ENCODE results near the gene PRKACB. TPM values are rescaled to one million over a fixed set of nuclear protein-coding genes. Genes with fewer than 3 reads are reported as not detected.

Gene PRKACB
- 135 TPM for total RNA-seq (2021; ENCODE audit: unreplicated experiment)
- 16.6 and 32.8 TPM in 2 replicates for polyA plus RNA-seq (2012)
- percentile 95 among the genes with signal in this experiment for Bru-seq, nascent RNA
- BruChase-seq, experiment 1, labeled RNA remaining after a 6-hour chase: percentile 92 among the genes with signal in this experiment
- percentile 91 among the genes with signal in this experiment for BruChase-seq, experiment 2, labeled RNA remaining after a 2-hour chase
- long read RNA-seq, full-length matches to known transcripts: 86 of 219 reads
- long read RNA-seq, partial matches to known transcripts: 9 of 219 reads
- long read RNA-seq, other reads (novel, unspliced or antisense): 124 of 219 reads

- peaks cover 0 to 1% of the 10 kb centered on the region in 2 experiments; a peak in 1 of 4 replicates for H3K9me3 ChIP-seq (ENCODE audit: control insufficient read depth in 1 of 2, insufficient read depth in 1 of 2, low read depth in 1 of 2, low read length in 2 of 2)
- BruUV-seq (replicated peaks): no TSS peak
- intact Hi-C loops (cut with micrococcal nuclease): loop anchor here (5.0 kb wide), 6 partner anchors 108 to 793 kb away; partner anchors contain the start of genes GNG5, SAMD13 and SPATA1
Observed at GRCh38 chr1:84143796-84144565, at the start of gene PRKACB. PRKACB (plus strand) TSS chr1:84144271; CDS start chr1:84144362, 91 bp downstream.

More at GRCh38 chr1:84143796-84144565, at the start of gene PRKACB:
- H3K27ac ChIP-seq (ENCODE audit: low read depth, low read length): peak within 1 kb of the TSS; percentile 89
- TF ChIP-seq RAD21 (IDR thresholded peaks at IDR 0.05; ENCODE audit: low read depth): peak; percentile 27; the same call in 1 of the 2 replicates
- TF ChIP-seq SRF (IDR thresholded peaks at IDR 0.05; ENCODE audit: low read depth): no peak
- peak; percentile 31; the same call in 1 of the 2 replicates for TF ChIP-seq ELF1 (IDR thresholded peaks at IDR 0.05; ENCODE audit: borderline replicate concordance, low read depth)
- no peak for TF ChIP-seq REST (IDR thresholded peaks at IDR 0.05; ENCODE audit: low read depth)
- peak; percentile 22; the same call in 1 of the 2 replicates for TF ChIP-seq EGR1 (IDR thresholded peaks at IDR 0.05; ENCODE audit: low read depth)
- peak; percentile 10; the same call in 1 of the 2 replicates for TF ChIP-seq FOSL1 (IDR thresholded peaks at IDR 0.05; ENCODE audit: low read depth)
- peak; percentile 39 for TF ChIP-seq SP1 (IDR thresholded peaks at IDR 0.05; ENCODE audit: low read depth)
- TF ChIP-seq ZNF274 (IDR thresholded peaks at IDR 0.05; ENCODE audit: low read depth, low read length): no peak
- TF ChIP-seq POLR2AphosphoS5 (IDR thresholded peaks at IDR 0.05; ENCODE audit: low read depth, low read length): peak; percentile 49; the same call in 1 of the 2 replicates
- TF ChIP-seq CTCF (IDR thresholded peaks at IDR 0.05 in 2 of 3, conservative IDR thresholded peaks at IDR 0.05 in 1 of 3; ENCODE audit: borderline replicate concordance in 1 of 3, insufficient read depth in 1 of 3, low read depth in 2 of 3, low read length in 2 of 3): no peak
- no peak for TF ChIP-seq EZH2 (IDR thresholded peaks at IDR 0.05)
- TF ChIP-seq, protein P1, sequence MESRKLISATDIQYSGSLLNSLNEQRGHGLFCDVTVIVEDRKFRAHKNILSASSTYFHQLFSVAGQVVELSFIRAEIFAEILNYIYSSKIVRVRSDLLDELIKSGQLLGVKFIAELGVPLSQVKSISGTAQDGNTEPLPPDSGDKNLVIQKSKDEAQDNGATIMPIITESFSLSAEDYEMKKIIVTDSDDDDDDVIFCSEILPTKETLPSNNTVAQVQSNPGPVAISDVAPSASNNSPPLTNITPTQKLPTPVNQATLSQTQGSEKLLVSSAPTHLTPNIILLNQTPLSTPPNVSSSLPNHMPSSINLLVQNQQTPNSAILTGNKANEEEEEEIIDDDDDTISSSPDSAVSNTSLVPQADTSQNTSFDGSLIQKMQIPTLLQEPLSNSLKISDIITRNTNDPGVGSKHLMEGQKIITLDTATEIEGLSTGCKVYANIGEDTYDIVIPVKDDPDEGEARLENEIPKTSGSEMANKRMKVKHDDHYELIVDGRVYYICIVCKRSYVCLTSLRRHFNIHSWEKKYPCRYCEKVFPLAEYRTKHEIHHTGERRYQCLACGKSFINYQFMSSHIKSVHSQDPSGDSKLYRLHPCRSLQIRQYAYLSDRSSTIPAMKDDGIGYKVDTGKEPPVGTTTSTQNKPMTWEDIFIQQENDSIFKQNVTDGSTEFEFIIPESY (IDR thresholded peaks at IDR 0.05; ENCODE audit: extremely low read depth, insufficient replicate concordance, low read length): no peak
- peak; percentile 54; the same call in 1 of the 2 replicates for TF ChIP-seq JUND (IDR thresholded peaks at IDR 0.05)
- no peak for TF ChIP-seq CEBPB (IDR thresholded peaks at IDR 0.05; ENCODE audit: low read depth)
- TF ChIP-seq MAX (IDR thresholded peaks at IDR 0.05): 0 out of 2 replicates have a peak, but pooled peaks have one; percentile 32
- no peak for DNase-seq (ENCODE audit: low read depth, low spot score)
- no peaks in the 10 kb centered on the region for H4K20me1 ChIP-seq (ENCODE audit: insufficient read depth)
- peaks cover 75 to 82% of the 10 kb centered on the region in 2 experiments for H3K4me1 ChIP-seq (ENCODE audit: control insufficient read depth in 1 of 2, insufficient read depth in 2 of 2, low read length in 2 of 2)
- peak within 1 kb of the TSS; percentile 64 for H3K4me2 ChIP-seq (ENCODE audit: low read length)
- peaks cover 30% of the 10 kb centered on the region for H3K79me2 ChIP-seq (ENCODE audit: insufficient read depth, low read length)
- ChIA-PET CTCF (interaction anchor here (0.8 to 2.3 kb wide), 12 partner anchors 17 to 792 kb away, joined by 3 to 14 read pairs (median 3); partner anchors contain the start of genes GNG5, SAMD13 and SPATA1), RAD21 (ENCODE audit: low non-redundant PET in 1 of 2, low total read pairs in 2 of 2, uncharacterized antibody in 2 of 2, unreplicated experiment in 2 of 2) (interaction anchor here (0.8 to 0.9 kb wide), 3 partner anchors 103 to 461 kb away, joined by 3 to 4 read pairs (median 3); no protein-coding TSS in a partner anchor), POLR2A (interaction anchor here (0.6 to 3.3 kb wide), 22 partner anchors 8 to 430 kb away, joined by 3 to 19 read pairs (median 4); partner anchors contain the start of genes CTBS, GNG5, RPF1 and SAMD13)
- H3K4me3 ChIP-seq (replicated peaks in 1 of 2; ENCODE audit: low read depth in 1 of 2, low read length in 2 of 2): peak within 1 kb of the TSS; percentile 4 to 16; a peak in 2 of 4 replicates
- no peak within 1 kb of the TSS for H2AFZ ChIP-seq (ENCODE audit: low read depth, low read length, poor library complexity, severe bottlenecking)
- H3K9me2 ChIP-seq (ENCODE audit: insufficient read depth): no peaks in the 10 kb centered on the region
- peak within 1 kb of the TSS; percentile 47 for H3K9ac ChIP-seq (ENCODE audit: low read length)
- ATAC-seq: peak; percentile 35; the same call in 1 of the 2 replicates
- no peaks in the 10 kb centered on the region for H3K27me3 ChIP-seq (ENCODE audit: insufficient read depth, low read length)
- no peaks in the 10 kb centered on the region for H3K36me3 ChIP-seq (ENCODE audit: control insufficient read depth in 1 of 2, insufficient read depth in 2 of 2, low read length in 2 of 2)

All from HCT116 (cell line).